GM19023 (cell line): ENCODE data around the gene CDH2.
"Not testable (repeated sequence)": the region's sequence is repeated elsewhere in the genome, so short reads cannot be mapped to it uniquely, and the experiment has no call there.

Source experiments
- ATAC-seq: cut with Tn5 transposase; IDR thresholded peaks from one replicate; pipeline ENCODE4 v1.9.1; 2021; ENCODE audit warnings: mild to moderate bottlenecking, moderate library complexity; ENCODE audit not compliant: unreplicated experiment

CDH2 gene

GRCh38 chr18:27931535-27931934 is 245.4 kb downstream of the CDH2 start:
- no peak for ATAC-seq

- no peak for ATAC-seq
Observed at GRCh38 chr18:27922780-27923179, 254.2 kb downstream of the CDH2 start.

GRCh38 chr18:27921904-27922751 is 254.8 kb downstream of the CDH2 start:
- no peak for ATAC-seq

- ATAC-seq: no peak
Observed at GRCh38 chr18:27921392-27921791, 255.5 kb downstream of the CDH2 start.

- no peak for ATAC-seq
Observed at GRCh38 chr18:27920836-27921235, 256.1 kb downstream of the CDH2 start.

- not testable (repeated sequence) for ATAC-seq
Observed at GRCh38 chr18:27906189-27906588, 270.7 kb downstream of the CDH2 start.

- no peak for ATAC-seq
Observed at GRCh38 chr18:27903906-27904305, 273.0 kb downstream of the CDH2 start.

GRCh38 chr18:27901424-27902226 is 275.3 kb downstream of the CDH2 start:
- ATAC-seq: no peak
